Neutrophil (primary cell): Measurements from ENCODE around the gene ADISSP.

ENCODE experiments used
- H3K27ac ChIP-seq: fragments of 200-600 bp; sonication (generic); 2 replicates; pipeline ENCODE4 v1.5.1; 2016; ENCODE audit warnings: mild to moderate bottlenecking, moderate library complexity
- H3K27me3 ChIP-seq: fragments of 200-600 bp; sonication (generic); 2 replicates; pipeline ENCODE4 v1.6.0; 2016; ENCODE audit warnings: mild to moderate bottlenecking
- H3K36me3 ChIP-seq: fragments of 200-600 bp; sonication (generic); 2 replicates; pipeline ENCODE4 v1.5.1; 2017
- H3K4me1 ChIP-seq, 2 experiments: fragments of 200-600 bp in 1 of 2; sonication (generic) in 1 of 2; 1 replicate in 1 of 2; 2 replicates in 1 of 2; pipeline versions ENCODE4 v1.5.1 to v1.6.1; 2013 to 2016; ENCODE audit warnings: low read depth in 1 of 2, low read length in 1 of 2, mild to moderate bottlenecking in 1 of 2, moderate library complexity in 1 of 2; ENCODE audit not compliant: control insufficient read depth in 1 of 2, insufficient read depth in 1 of 2
- H3K4me3 ChIP-seq, 2 experiments: fragments of 200-600 bp in 1 of 2; sonication (generic) in 1 of 2; 1 replicate in 1 of 2; 2 replicates in 1 of 2; pipeline ENCODE4 v1.5.1; 2013 to 2016; ENCODE audit warnings: low read depth in 1 of 2, low read length in 1 of 2, mild to moderate bottlenecking in 1 of 2, moderate library complexity in 1 of 2
- H3K9me3 ChIP-seq: fragments of 200-600 bp; sonication (generic); 2 replicates; pipeline ENCODE4 v1.5.1; 2016
- CTCF ChIP-seq: fragments of 200-600 bp; sonication (generic); IDR thresholded peaks from 2 replicates; pipeline ENCODE4 v1.5.1; 2016; ENCODE audit warnings: antibody characterized with exemption

Gene ADISSP

GRCh38 chr20:3783068-3783489, 15.5 kb upstream of the ADISSP start:
- Histone ChIP-seq H3K36me3 (no peaks in the 10 kb centered on the region), H3K27ac (no peak overlapping the region), H3K4me3 (no peak overlapping the region), H3K27me3 (peaks cover 25% of the 10 kb centered on the region), H3K9me3 (no peaks in the 10 kb centered on the region), H3K4me1 (peaks cover 45 to 46% of the 10 kb centered on the region in 2 experiments)
- TF ChIP-seq CTCF, result no peak

GRCh38 chr20:3782597-3782996, 15.0 kb upstream of the ADISSP start:
- no peak overlapping the region for H3K27ac ChIP-seq
- no peak overlapping the region for H3K4me3 ChIP-seq
- H3K27me3 ChIP-seq, result peaks cover 30% of the 10 kb centered on the region
- no peak for TF ChIP-seq CTCF
- H3K36me3 ChIP-seq, result no peaks in the 10 kb centered on the region
- H3K9me3 ChIP-seq, result no peaks in the 10 kb centered on the region
- peaks cover 49% of the 10 kb centered on the region in 2 experiments for H3K4me1 ChIP-seq

GRCh38 chr20:3781153-3781910, 13.8 kb upstream of the ADISSP start, which contains the start of gene SPEF1:
TSS of gene SPEF1 (minus strand) at chr20:3781448. CDS start at chr20:3781287, 161 bp downstream.
- Histone ChIP-seq H3K4me1 (peaks cover 52 to 54% of the 10 kb centered on the region in 2 experiments), H3K9me3 (no peaks in the 10 kb centered on the region), H3K4me3 (peak within 1 kb of the TSS; percentile 33 to 53), H3K27ac (peak within 1 kb of the TSS; percentile 44), H3K36me3 (no peaks in the 10 kb centered on the region), H3K27me3 (peaks cover 30% of the 10 kb centered on the region)
- no peak for TF ChIP-seq CTCF

- Histone ChIP-seq H3K27ac (no peak overlapping the region), H3K27me3 (peaks cover 30% of the 10 kb centered on the region), H3K36me3 (no peaks in the 10 kb centered on the region), H3K4me3 (no peak overlapping the region), H3K9me3 (no peaks in the 10 kb centered on the region), H3K4me1 (peaks cover 53 to 57% of the 10 kb centered on the region in 2 experiments)
- no peak for TF ChIP-seq CTCF
Measured at GRCh38 chr20:3778976-3779375, 11.4 kb upstream of the ADISSP start.

- Histone ChIP-seq H3K36me3 (no peaks in the 10 kb centered on the region), H3K9me3 (no peaks in the 10 kb centered on the region), H3K4me3 (peak overlapping the region; percentile 59 to 80), H3K4me1 (peaks cover 53 to 57% of the 10 kb centered on the region in 2 experiments), H3K27ac (peak overlapping the region; percentile 20), H3K27me3 (peaks cover 30% of the 10 kb centered on the region)
- no peak for TF ChIP-seq CTCF
Measured at GRCh38 chr20:3777716-3778629, 10.4 kb upstream of the ADISSP start.
